ENCODE data around the gene FILIP1.

GRCh38 chr6:75268988-75269354, 224.6 kb downstream of the FILIP1 start:
- no peak for TF ChIP-seq CTCF (conservative IDR thresholded peaks at IDR 0.05; ENCODE audit: low read depth, low read length)
- no peak for TF ChIP-seq POLR2A (IDR thresholded peaks at IDR 0.05; ENCODE audit: low read depth, low read length)
- no peak for TF ChIP-seq SMC3 (IDR thresholded peaks at IDR 0.05; ENCODE audit: low read depth, low read length)
- no peak for TF ChIP-seq RCOR1 (IDR thresholded peaks at IDR 0.05; ENCODE audit: insufficient replicate concordance, low read length)
- TF ChIP-seq MXI1 (IDR thresholded peaks at IDR 0.05; ENCODE audit: borderline replicate concordance, low read depth, low read length): no peak
- no peak for TF ChIP-seq ELK1 (IDR thresholded peaks at IDR 0.05; ENCODE audit: borderline replicate concordance, low read depth, low read length)
- no peak for TF ChIP-seq USF2 (IDR thresholded peaks at IDR 0.05; ENCODE audit: low read depth, low read length)

Measured in IMR-90 (cell line).